ENCODE data around the gene LNX2. TPM values are rescaled to one million over a fixed set of nuclear protein-coding genes. Genes with fewer than 3 reads are reported as not detected.

Gene LNX2
- total RNA-seq, 1 experiment from 2014 or later: 12.1 TPM

- H3K4me1 ChIP-seq (ENCODE audit: control insufficient read depth in 1 of 2, insufficient read depth in 2 of 2, low read length in 2 of 2): peaks cover 21 to 25% of the 10 kb centered on the region in 2 experiments
- H3K27me3 ChIP-seq (ENCODE audit: insufficient read depth, low read length): no peaks in the 10 kb centered on the region
- no peak for DNase-seq (ENCODE audit: low read depth, low spot score)
- no peak overlapping the region for H2AFZ ChIP-seq (ENCODE audit: low read depth, low read length, poor library complexity, severe bottlenecking)
- ChIA-PET POLR2A (interaction anchor here (1.5 kb wide), 1 partner anchor 19 kb away, joined by 4 read pairs; the partner anchor contains the start of gene LNX2), RAD21 (ENCODE audit: low non-redundant PET in 1 of 2, low total read pairs in 2 of 2, uncharacterized antibody in 2 of 2, unreplicated experiment in 2 of 2) (interaction anchor here in 1 of 2 experiments (0.6 kb wide), 1 partner anchor 18 kb away, joined by 4 read pairs; the partner anchor contains the start of gene LNX2), CTCF (no interaction called here)
- TF ChIP-seq ZBTB33 (IDR thresholded peaks at IDR 0.05; ENCODE audit: extremely low read depth, insufficient replicate concordance, low read length) (no peak), POLR2A (IDR thresholded peaks at IDR 0.05; ENCODE audit: borderline replicate concordance, extremely low read depth, insufficient read depth, insufficient read length) (no peak), EZH2 (IDR thresholded peaks at IDR 0.05) (no peak), SRF (IDR thresholded peaks at IDR 0.05; ENCODE audit: low read depth) (no peak), FOSL1 (IDR thresholded peaks at IDR 0.05; ENCODE audit: low read depth) (no peak)
- no peak overlapping the region for H3K4me3 ChIP-seq (replicated peaks in 1 of 2; ENCODE audit: low read depth in 1 of 2, low read length in 2 of 2)
- no peaks in the 10 kb centered on the region for H3K9me2 ChIP-seq (ENCODE audit: insufficient read depth)
- no TSS peak for BruUV-seq (replicated peaks)
- H3K9me3 ChIP-seq (ENCODE audit: control insufficient read depth in 1 of 2, insufficient read depth in 1 of 2, low read depth in 1 of 2, low read length in 2 of 2): no peaks in the 10 kb centered on the region
- H3K4me2 ChIP-seq (ENCODE audit: low read length): no peak overlapping the region
- H4K20me1 ChIP-seq (ENCODE audit: insufficient read depth): 0 out of 2 replicates have a peak, but pooled peaks cover 5% of the 10 kb centered on the region
- H3K36me3 ChIP-seq (ENCODE audit: control insufficient read depth in 1 of 2, insufficient read depth in 2 of 2, low read length in 2 of 2): no peaks in the 10 kb centered on the region
- no peak overlapping the region for H3K9ac ChIP-seq (ENCODE audit: low read length)
- no peak for ATAC-seq
- intact Hi-C loops (cut with micrococcal nuclease): no loop called here
- H3K79me2 ChIP-seq (ENCODE audit: insufficient read depth, low read length): peaks cover 84% of the 10 kb centered on the region
- H3K27ac ChIP-seq (ENCODE audit: low read depth, low read length): no peak overlapping the region
These were observed 18.5 kb downstream of the LNX2 start for GRCh38 chr13:27601803-27602202.

- ChIA-PET POLR2A (interaction anchor here (1.5 kb wide), 1 partner anchor 19 kb away, joined by 4 read pairs; the partner anchor contains the start of gene LNX2), CTCF (interaction anchor here (1.4 kb wide), 1 partner anchor 225 kb away, joined by 4 read pairs; no protein-coding TSS in a partner anchor), RAD21 (ENCODE audit: low non-redundant PET in 1 of 2, low total read pairs in 2 of 2, uncharacterized antibody in 2 of 2, unreplicated experiment in 2 of 2) (interaction anchor here in 1 of 2 experiments (0.6 kb wide), 1 partner anchor 19 kb away, joined by 4 read pairs; the partner anchor contains the start of gene LNX2)
- no peak overlapping the region for H3K4me2 ChIP-seq (ENCODE audit: low read length)
- no peak for DNase-seq (ENCODE audit: low read depth, low spot score)
- BruUV-seq (replicated peaks): no TSS peak
- H3K79me2 ChIP-seq (ENCODE audit: insufficient read depth, low read length): peaks cover 84% of the 10 kb centered on the region
- intact Hi-C loops (cut with micrococcal nuclease): no loop called here
- peaks cover 16 to 21% of the 10 kb centered on the region in 2 experiments for H3K4me1 ChIP-seq (ENCODE audit: control insufficient read depth in 1 of 2, insufficient read depth in 2 of 2, low read length in 2 of 2)
- no peaks in the 10 kb centered on the region for H3K27me3 ChIP-seq (ENCODE audit: insufficient read depth, low read length)
- H3K9ac ChIP-seq (ENCODE audit: low read length): no peak overlapping the region
- H4K20me1 ChIP-seq (ENCODE audit: insufficient read depth): 0 out of 2 replicates have a peak, but pooled peaks cover 5% of the 10 kb centered on the region
- H3K9me2 ChIP-seq (ENCODE audit: insufficient read depth): no peaks in the 10 kb centered on the region
- no peak overlapping the region for H3K4me3 ChIP-seq (replicated peaks in 1 of 2; ENCODE audit: low read depth in 1 of 2, low read length in 2 of 2)
- no peak for ATAC-seq
- H3K27ac ChIP-seq (ENCODE audit: low read depth, low read length): no peak overlapping the region
- no peaks in the 10 kb centered on the region for H3K36me3 ChIP-seq (ENCODE audit: control insufficient read depth in 1 of 2, insufficient read depth in 2 of 2, low read length in 2 of 2)
- no peak overlapping the region for H2AFZ ChIP-seq (ENCODE audit: low read depth, low read length, poor library complexity, severe bottlenecking)
- H3K9me3 ChIP-seq (ENCODE audit: control insufficient read depth in 1 of 2, insufficient read depth in 1 of 2, low read depth in 1 of 2, low read length in 2 of 2): no peaks in the 10 kb centered on the region
- TF ChIP-seq ELF1 (IDR thresholded peaks at IDR 0.05; ENCODE audit: borderline replicate concordance, low read depth) (no peak), REST (IDR thresholded peaks at IDR 0.05; ENCODE audit: low read depth) (no peak), MAX (IDR thresholded peaks at IDR 0.05) (no peak), SRF (IDR thresholded peaks at IDR 0.05; ENCODE audit: low read depth) (no peak), EGR1 (IDR thresholded peaks at IDR 0.05; ENCODE audit: low read depth) (no peak), ZNF274 (IDR thresholded peaks at IDR 0.05; ENCODE audit: low read depth, low read length) (no peak), CBX3 (IDR thresholded peaks at IDR 0.05; ENCODE audit: low read depth) (no peak), ZBTB33 (IDR thresholded peaks at IDR 0.05; ENCODE audit: extremely low read depth, insufficient replicate concordance, low read length) (no peak)
These were observed 19.1 kb downstream of the LNX2 start for GRCh38 chr13:27601208-27601607.
